ENCODE data around the gene FSD1. TPM values are rescaled to one million over a fixed set of nuclear protein-coding genes. Genes with fewer than 3 reads are reported as not detected.

The FSD1 gene
- total and polyA plus RNA-seq, 9 of the 15 experiments (the other 6 are each of a cell fraction or from before 2014, with no cell fraction given), result 0.11 to 1.9 (median 0.94) TPM; not detected in 1

DNA sequence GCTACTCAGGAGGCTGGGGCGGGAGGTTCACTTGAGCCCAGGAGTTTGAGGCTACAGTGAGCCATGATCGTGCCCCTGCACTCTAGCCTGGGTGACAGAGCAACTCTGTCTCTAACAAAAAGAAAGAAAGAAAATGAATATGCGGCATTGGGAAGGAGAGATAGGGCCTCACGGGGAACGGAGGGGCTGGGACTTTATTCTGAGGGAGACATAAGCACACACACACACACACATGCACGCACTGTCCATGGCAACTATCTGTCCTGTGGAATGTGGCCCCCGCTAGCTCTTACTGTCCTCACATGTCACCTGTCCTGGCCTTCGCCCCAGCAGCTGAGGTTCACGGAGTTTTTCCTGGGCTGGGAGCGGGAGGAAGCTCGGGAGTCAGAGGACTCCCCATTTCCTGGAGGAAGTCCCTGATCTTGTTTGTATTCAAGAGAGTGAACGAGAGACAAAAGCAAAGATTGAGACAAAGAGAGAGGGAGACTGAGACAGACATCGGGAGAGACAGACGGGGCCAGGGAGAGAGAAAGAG is 33.6 kb downstream of the FSD1 start (continued):
- TF ChIP-seq, protein P1, sequence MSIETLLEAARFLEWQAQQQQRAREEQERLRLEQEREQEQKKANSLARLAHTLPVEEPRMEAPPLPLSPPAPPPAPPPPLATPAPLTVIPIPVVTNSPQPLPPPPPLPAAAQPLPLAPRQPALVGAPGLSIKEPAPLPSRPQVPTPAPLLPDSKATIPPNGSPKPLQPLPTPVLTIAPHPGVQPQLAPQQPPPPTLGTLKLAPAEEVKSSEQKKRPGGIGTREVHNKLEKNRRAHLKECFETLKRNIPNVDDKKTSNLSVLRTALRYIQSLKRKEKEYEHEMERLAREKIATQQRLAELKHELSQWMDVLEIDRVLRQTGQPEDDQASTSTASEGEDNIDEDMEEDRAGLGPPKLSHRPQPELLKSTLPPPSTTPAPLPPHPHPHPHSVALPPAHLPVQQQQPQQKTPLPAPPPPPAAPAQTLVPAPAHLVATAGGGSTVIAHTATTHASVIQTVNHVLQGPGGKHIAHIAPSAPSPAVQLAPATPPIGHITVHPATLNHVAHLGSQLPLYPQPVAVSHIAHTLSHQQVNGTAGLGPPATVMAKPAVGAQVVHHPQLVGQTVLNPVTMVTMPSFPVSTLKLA (conservative IDR thresholded peaks at IDR 0.05), result 0 out of 4 replicates have a peak, but pooled peaks of 1 of the 2 experiments have one; percentile 51
- TF ChIP-seq, protein P2, sequence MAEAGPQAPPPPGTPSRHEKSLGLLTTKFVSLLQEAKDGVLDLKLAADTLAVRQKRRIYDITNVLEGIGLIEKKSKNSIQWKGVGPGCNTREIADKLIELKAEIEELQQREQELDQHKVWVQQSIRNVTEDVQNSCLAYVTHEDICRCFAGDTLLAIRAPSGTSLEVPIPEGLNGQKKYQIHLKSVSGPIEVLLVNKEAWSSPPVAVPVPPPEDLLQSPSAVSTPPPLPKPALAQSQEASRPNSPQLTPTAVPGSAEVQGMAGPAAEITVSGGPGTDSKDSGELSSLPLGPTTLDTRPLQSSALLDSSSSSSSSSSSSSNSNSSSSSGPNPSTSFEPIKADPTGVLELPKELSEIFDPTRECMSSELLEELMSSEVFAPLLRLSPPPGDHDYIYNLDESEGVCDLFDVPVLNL (CRISPR knock-in tag; IDR thresholded peaks at IDR 0.05; ENCODE audit: low read depth), result no peak
- TF ChIP-seq RBM17 (IDR thresholded peaks at IDR 0.05; ENCODE audit: borderline replicate concordance, low read depth, low read length) (no peak), CEBPB (tag; IDR thresholded peaks at IDR 0.05) (no peak), FIP1L1 (IDR thresholded peaks at IDR 0.05; ENCODE audit: low read depth, low read length, poor library complexity, severe bottlenecking) (no peak), HOXB6 (CRISPR knock-in tag; IDR thresholded peaks at IDR 0.05; ENCODE audit: borderline replicate concordance) (no peak), RBM15 (IDR thresholded peaks at IDR 0.05; ENCODE audit: insufficient read depth, low read length) (no peak), RCOR1 (IDR thresholded peaks at IDR 0.05; ENCODE audit: borderline replicate concordance in 1 of 2, low read depth in 2 of 2, low read length in 2 of 2) (peak in 1 of 2 experiments; percentile 71; a peak in 1 of 4 replicates), MTA1 (IDR thresholded peaks at IDR 0.05; ENCODE audit: borderline replicate concordance) (no peak)
- TF ChIP-seq, protein P3, sequence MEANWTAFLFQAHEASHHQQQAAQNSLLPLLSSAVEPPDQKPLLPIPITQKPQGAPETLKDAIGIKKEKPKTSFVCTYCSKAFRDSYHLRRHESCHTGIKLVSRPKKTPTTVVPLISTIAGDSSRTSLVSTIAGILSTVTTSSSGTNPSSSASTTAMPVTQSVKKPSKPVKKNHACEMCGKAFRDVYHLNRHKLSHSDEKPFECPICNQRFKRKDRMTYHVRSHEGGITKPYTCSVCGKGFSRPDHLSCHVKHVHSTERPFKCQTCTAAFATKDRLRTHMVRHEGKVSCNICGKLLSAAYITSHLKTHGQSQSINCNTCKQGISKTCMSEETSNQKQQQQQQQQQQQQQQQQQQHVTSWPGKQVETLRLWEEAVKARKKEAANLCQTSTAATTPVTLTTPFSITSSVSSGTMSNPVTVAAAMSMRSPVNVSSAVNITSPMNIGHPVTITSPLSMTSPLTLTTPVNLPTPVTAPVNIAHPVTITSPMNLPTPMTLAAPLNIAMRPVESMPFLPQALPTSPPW (CRISPR knock-in tag; IDR thresholded peaks at IDR 0.05), result peak; percentile 65
- TF ChIP-seq, protein P4, sequence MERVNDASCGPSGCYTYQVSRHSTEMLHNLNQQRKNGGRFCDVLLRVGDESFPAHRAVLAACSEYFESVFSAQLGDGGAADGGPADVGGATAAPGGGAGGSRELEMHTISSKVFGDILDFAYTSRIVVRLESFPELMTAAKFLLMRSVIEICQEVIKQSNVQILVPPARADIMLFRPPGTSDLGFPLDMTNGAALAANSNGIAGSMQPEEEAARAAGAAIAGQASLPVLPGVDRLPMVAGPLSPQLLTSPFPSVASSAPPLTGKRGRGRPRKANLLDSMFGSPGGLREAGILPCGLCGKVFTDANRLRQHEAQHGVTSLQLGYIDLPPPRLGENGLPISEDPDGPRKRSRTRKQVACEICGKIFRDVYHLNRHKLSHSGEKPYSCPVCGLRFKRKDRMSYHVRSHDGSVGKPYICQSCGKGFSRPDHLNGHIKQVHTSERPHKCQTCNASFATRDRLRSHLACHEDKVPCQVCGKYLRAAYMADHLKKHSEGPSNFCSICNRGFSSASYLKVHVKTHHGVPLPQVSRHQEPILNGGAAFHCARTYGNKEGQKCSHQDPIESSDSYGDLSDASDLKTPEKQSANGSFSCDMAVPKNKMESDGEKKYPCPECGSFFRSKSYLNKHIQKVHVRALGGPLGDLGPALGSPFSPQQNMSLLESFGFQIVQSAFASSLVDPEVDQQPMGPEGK (CRISPR knock-in tag; IDR thresholded peaks at IDR 0.05; ENCODE audit: borderline replicate concordance), result no peak
- TF ChIP-seq, protein P5, sequence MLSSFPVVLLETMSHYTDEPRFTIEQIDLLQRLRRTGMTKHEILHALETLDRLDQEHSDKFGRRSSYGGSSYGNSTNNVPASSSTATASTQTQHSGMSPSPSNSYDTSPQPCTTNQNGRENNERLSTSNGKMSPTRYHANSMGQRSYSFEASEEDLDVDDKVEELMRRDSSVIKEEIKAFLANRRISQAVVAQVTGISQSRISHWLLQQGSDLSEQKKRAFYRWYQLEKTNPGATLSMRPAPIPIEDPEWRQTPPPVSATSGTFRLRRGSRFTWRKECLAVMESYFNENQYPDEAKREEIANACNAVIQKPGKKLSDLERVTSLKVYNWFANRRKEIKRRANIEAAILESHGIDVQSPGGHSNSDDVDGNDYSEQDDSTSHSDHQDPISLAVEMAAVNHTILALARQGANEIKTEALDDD (IDR thresholded peaks at IDR 0.05), result no peak
- TF ChIP-seq, protein P6, sequence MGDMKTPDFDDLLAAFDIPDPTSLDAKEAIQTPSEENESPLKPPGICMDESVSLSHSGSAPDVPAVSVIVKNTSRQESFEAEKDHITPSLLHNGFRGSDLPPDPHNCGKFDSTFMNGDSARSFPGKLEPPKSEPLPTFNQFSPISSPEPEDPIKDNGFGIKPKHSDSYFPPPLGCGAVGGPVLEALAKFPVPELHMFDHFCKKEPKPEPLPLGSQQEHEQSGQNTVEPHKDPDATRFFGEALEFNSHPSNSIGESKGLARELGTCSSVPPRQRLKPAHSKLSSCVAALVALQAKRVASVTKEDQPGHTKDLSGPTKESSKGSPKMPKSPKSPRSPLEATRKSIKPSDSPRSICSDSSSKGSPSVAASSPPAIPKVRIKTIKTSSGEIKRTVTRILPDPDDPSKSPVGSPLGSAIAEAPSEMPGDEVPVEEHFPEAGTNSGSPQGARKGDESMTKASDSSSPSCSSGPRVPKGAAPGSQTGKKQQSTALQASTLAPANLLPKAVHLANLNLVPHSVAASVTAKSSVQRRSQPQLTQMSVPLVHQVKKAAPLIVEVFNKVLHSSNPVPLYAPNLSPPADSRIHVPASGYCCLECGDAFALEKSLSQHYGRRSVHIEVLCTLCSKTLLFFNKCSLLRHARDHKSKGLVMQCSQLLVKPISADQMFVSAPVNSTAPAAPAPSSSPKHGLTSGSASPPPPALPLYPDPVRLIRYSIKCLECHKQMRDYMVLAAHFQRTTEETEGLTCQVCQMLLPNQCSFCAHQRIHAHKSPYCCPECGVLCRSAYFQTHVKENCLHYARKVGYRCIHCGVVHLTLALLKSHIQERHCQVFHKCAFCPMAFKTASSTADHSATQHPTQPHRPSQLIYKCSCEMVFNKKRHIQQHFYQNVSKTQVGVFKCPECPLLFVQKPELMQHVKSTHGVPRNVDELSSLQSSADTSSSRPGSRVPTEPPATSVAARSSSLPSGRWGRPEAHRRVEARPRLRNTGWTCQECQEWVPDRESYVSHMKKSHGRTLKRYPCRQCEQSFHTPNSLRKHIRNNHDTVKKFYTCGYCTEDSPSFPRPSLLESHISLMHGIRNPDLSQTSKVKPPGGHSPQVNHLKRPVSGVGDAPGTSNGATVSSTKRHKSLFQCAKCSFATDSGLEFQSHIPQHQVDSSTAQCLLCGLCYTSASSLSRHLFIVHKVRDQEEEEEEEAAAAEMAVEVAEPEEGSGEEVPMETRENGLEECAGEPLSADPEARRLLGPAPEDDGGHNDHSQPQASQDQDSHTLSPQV (IDR thresholded peaks at IDR 0.05), result peak; percentile 32; the same call in 1 of the 2 replicates
- TF ChIP-seq, protein P7, sequence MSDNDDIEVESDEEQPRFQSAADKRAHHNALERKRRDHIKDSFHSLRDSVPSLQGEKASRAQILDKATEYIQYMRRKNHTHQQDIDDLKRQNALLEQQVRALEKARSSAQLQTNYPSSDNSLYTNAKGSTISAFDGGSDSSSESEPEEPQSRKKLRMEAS (CRISPR knock-in tag; IDR thresholded peaks at IDR 0.05), result peak; percentile 16; the same call in 1 of the 2 replicates
